ENCODE data around the gene SPACA6. TPM values are rescaled to one million over a fixed set of nuclear protein-coding genes. Genes with fewer than 3 reads are reported as not detected.
"Not testable (repeated sequence)": the region's sequence is repeated elsewhere in the genome, so short reads cannot be mapped to it uniquely, and the experiment has no call there.

The SPACA6 gene
- total RNA-seq, 1 donor from 2014 or later: 3.5 TPM

GRCh38 chr19:51733742-51734522 lies 40.8 kb downstream of the SPACA6 start:
- intact Hi-C loops (cut with micrococcal nuclease): no loop called here

DNA sequence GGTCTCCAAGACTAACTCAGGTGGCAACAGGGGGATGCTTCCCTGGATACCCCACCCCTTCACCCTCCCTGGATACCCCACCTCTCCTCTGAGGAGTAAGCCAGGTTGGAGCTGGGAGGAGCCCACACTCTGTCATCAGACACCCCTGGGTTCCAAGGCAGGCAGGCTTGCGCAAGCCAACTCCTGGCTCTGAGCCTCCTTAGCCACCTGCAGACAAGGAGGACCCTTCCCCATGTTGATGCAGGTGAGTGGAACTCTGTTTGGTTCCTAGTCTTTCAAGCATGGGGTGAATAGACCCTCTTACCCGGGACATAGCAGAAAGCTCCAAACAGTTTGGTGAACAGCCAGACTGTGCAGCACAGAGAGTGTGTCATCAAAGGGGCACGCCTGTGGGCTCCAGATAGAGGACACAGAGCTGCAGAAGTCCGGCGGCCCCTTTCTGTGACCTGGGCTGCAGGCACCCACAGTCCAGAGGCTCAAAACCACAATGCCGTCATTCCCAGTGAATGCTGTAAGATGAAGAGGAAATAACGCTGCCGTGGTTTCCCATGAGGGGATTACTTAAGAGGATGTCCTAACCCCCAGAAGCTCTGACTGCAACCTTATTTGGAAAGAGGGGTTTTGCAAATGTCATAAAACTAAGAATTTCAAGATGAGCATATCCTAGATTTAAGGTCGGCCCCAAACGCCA lies 42.8 kb downstream of the SPACA6 start:
- intact Hi-C loops (cut with micrococcal nuclease): no loop called here

- intact Hi-C loops (cut with micrococcal nuclease): no loop called here
Measured at GRCh38 chr19:51737389-51737788, 44.3 kb downstream of the SPACA6 start.

- intact Hi-C loops (cut with micrococcal nuclease): no loop called here
Measured at GRCh38 chr19:51737924-51738323, 44.8 kb downstream of the SPACA6 start.

DNA sequence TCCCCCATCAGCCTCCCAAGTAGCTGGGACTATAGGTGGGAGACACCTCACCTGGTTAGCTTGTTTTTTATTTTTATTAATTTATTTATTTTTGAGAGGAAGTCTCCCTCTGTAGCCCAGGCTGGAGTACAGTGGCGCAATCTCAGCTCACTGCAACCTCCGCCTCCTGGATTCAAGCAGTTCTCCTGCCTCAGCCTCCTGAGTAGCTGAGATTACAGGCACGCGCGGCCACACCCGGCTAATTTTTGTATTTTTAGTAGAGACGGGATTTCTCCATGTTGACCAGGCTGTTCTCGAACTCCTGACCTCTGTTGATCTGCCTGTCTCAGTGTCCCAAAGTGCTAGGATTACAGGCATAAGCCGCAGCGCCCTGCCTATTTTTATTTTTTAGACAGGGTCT lies 45.4 kb downstream of the SPACA6 start:
- intact Hi-C loops (cut with micrococcal nuclease): not testable (repeated sequence)

DNA sequence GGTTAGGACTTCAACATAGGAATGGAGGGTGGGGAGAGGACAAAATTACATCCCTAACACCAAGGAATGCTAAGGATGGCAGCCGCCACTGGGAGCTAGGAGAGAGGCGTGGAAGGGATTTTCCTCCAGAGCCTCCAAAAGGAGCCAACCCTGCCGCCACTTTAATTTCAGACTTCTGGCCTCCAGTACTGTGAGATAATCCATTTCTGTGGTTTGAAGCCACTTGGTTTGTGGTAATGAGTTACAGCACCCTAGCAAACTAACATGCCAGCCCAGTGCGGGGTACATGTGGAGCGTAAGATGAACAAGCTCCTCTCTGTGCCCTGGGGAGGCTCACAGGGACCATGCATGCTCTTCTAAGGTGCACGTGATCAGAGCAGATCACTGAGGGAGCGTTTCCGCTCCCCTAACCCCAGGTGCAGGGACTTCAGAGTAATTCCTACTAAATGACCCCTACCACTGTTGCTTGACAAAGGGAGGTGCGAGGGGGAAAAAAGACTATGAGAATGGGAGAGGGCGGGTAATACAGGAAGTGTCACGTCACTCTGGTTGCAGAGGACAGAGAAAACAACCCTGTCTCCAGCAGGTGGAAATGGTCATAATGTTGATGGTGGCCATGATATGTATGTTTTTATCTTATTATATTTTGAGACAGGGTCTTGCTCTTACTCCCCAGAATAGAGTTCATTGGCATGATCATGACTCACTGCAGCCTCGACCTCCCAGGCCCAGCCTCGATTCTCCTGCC lies 46.5 kb downstream of the SPACA6 start:
- intact Hi-C loops (cut with micrococcal nuclease): no loop called here

GRCh38 chr19:51740356-51740755 lies 47.2 kb downstream of the SPACA6 start:
- intact Hi-C loops (cut with micrococcal nuclease): no loop called here

DNA sequence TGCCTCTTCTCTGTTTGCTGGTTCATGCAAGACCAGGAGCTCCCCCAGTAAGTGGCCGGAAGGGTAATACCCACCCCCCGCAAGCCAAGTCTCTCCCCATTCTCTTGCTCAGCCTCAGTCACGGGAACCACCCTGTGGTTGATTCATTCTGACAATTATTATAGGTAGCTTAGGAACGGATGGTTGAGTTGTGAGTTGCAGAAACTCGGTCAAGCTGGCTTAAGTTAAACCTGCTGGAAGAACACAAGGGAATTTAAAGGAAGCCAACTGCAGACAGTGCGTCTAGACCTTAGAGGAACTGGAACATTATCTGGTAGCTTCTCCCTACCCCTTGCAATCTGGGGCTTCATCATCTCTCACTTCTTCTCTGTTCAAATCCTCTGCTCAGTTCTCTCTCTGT lies 49.7 kb downstream of the SPACA6 start:
- intact Hi-C loops (cut with micrococcal nuclease): no loop called here

DNA sequence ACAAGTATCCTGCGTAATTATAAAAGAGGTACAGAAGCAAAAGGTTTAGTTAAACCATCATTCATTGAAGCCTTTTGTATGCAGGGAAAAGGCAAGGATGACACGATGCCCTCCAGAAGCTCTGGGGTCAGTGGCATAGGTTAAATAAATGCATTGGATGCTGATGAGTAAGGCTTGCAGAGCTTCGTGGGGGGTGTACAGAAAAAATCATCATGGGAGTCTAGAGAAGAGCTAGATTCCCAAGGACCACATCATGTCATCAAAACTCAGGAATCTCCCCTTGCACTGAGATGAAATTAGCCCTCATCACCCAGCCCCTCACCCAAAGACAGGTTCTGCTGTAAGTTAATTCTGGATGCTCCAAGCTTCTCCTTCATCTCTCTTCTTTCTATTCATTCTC lies 50.3 kb downstream of the SPACA6 start:
- intact Hi-C loops (cut with micrococcal nuclease): no loop called here

GRCh38 chr19:51746731-51747130 lies 53.6 kb downstream of the SPACA6 start:
- intact Hi-C loops (cut with micrococcal nuclease): no loop called here

- intact Hi-C loops (cut with micrococcal nuclease): no loop called here
Measured at GRCh38 chr19:51749979-51750378, 56.8 kb downstream of the SPACA6 start.

DNA sequence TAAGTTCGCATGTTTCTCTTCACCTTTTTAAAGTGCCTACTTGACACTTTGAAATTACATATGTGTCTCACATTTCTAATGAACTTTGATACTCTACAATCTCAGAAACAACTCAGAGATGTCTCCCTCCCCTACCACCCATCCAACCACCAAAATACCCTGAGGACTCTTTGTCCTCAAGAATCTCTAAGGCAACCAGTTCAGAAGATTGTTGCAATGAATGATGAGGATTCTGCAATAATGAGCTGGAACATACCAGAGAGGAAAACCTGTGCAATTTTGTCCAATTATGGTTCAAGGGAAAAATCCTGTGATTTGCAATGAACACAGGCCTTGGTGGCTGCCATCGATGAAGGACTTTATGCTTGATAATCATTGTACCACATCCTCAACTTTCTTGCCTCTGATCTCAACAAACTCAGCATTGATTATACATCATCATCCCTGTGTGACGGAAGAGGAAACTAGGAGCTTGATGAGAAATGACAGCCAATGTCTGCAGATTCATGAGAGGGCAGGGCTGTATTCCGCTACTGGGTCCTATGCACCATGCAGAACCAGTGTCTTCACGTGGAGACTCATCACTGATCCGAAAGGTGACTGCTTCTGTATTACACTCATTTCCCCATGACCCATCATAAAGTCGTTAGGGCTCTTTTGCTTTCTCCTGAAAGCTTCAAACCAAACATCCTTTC lies 57.4 kb downstream of the SPACA6 start:
- intact Hi-C loops (cut with micrococcal nuclease): no loop called here

DNA sequence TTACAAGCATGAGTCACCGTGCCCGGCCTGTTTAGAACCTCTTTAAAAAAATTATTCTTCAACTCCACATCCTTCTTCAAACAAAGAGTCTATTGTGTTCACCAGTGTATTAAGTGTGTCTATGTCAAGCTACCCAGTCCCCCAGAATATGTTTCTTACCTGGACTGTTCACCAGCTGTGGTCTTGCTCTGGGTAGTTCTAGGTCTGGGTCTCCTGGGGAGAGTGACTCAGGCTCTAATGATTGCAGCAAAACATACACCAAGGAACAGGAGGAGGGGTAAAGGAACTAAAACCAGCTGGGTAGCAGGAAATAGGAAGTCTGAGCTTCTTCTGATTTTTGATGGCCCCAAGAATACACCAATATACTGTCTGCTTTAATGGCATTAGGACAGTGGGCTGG lies 58.5 kb downstream of the SPACA6 start, which contains the start of gene FPR1:
FPR1 (minus strand) TSS at position 224 of the 400 bp plus-strand sequence. CDS start 4,884 bp downstream, outside the sequence.
- intact Hi-C loops (cut with micrococcal nuclease): no loop called here

DNA sequence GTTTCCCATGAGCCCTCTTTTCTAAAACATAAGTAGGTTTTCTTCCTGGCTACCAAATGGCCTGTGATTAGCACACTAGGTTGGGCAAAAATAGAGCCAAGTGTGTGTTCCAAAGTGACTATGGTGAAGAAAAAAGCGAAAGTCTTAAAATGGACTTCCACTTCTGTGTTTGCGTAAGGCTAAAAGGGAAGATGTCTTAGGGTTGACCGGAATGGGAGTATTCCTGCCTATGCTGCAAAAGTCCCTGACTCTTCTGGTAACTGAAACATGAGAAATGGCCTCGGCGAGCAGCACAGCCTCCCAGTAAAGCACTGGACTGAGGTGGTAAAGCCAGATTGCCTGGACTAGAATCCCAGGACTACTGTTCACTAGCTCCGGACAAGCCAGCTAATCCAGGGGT lies 61.0 kb downstream of the SPACA6 start:
- intact Hi-C loops (cut with micrococcal nuclease): no loop called here

GRCh38 chr19:51754770-51755169 lies 61.6 kb downstream of the SPACA6 start:
- intact Hi-C loops (cut with micrococcal nuclease): no loop called here

Other genes with a start within 250 kb of the SPACA6 start
- gene SIGLEC8, start 234.9 kb upstream of the SPACA6 start, total RNA-seq: not detected in 2 replicates
- gene CEACAM18, start 214.8 kb upstream of the SPACA6 start, total RNA-seq: not detected in 2 replicates
- 1.1 and 1.4 TPM in 2 replicates for gene SIGLEC12, start 191.5 kb upstream of the SPACA6 start, total RNA-seq
- gene SIGLEC6, start 161.7 kb upstream of the SPACA6 start, total RNA-seq: 1.2 and 2.0 TPM in 2 replicates
- 10.2 and 12.0 TPM in 2 replicates for gene ZNF175, start 122.0 kb upstream of the SPACA6 start, total RNA-seq
- gene SIGLEC5, start 62.9 kb upstream of the SPACA6 start, total RNA-seq: not detected in 2 replicates
- not detected in 2 replicates for gene SIGLEC14, start 46.5 kb upstream of the SPACA6 start, total RNA-seq
- not detected in 2 replicates for gene HAS1, start 30.7 kb downstream of the SPACA6 start, total RNA-seq
- gene FPR1, start 58.5 kb downstream of the SPACA6 start, total RNA-seq: not detected in 2 replicates
- not detected in 2 replicates for gene FPR2, start 67.8 kb downstream of the SPACA6 start, total RNA-seq
- not detected in 2 replicates for gene FPR3, start 101.8 kb downstream of the SPACA6 start, total RNA-seq
- gene ZNF577, start 194.6 kb downstream of the SPACA6 start, total RNA-seq: 7.5 and 8.4 TPM in 2 replicates
- 13.0 and 13.5 TPM in 2 replicates for gene ZNF649, start 211.7 kb downstream of the SPACA6 start, total RNA-seq
- gene ZNF613, start 234.1 kb downstream of the SPACA6 start, total RNA-seq: 4.3 and 5.0 TPM in 2 replicates